HT-29 (cell line): ENCODE measurements around the gene FRMD4B. TPM values are rescaled to one million over a fixed set of nuclear protein-coding genes. Genes with fewer than 3 reads are reported as not detected.
"Not testable (repeated sequence)": the region's sequence is repeated elsewhere in the genome, so short reads cannot be mapped to it uniquely, and the experiment has no call there.

ENCODE experiments used
- DNase-seq: peaks from one replicate; pipeline ENCODE4 v3.0.0-alpha.2; 2015; ENCODE audit warnings: low spot score
- total RNA-seq: library from RNA; depleted of rRNA; stranded (reverse); fragments of >200 nt; shearing (Covaris generic); gene quantifications from 2 replicates; pipeline ENCODE4 v1.2.3, GENCODE V29; 2014

FRMD4B gene
- total RNA-seq, 1 experiment from 2014 or later = 19.6 TPM

- DNase-seq = no peak
Observed at GRCh38 chr3:69244039-69244438, 141.8 kb downstream of the FRMD4B start.

- no peak for DNase-seq
Observed at GRCh38 chr3:69241769-69242168, 144.1 kb downstream of the FRMD4B start.

GRCh38 chr3:69240651-69241568 lies 145.0 kb downstream of the FRMD4B start:
- no peak for DNase-seq

GRCh38 chr3:69239063-69239462 lies 146.8 kb downstream of the FRMD4B start:
- DNase-seq = no peak

- peak; percentile 71 for DNase-seq
Observed at GRCh38 chr3:69236812-69237707, 148.8 kb downstream of the FRMD4B start.

- DNase-seq = no peak
Observed at GRCh38 chr3:69235882-69236281, 150.0 kb downstream of the FRMD4B start.

GRCh38 chr3:69235227-69235626 lies 150.7 kb downstream of the FRMD4B start:
- DNase-seq = not testable (repeated sequence)

- no peak for DNase-seq
Observed at GRCh38 chr3:69232482-69232881, 153.4 kb downstream of the FRMD4B start.

- DNase-seq = peak; percentile 86
Observed at GRCh38 chr3:69231929-69232440, 153.9 kb downstream of the FRMD4B start.

GRCh38 chr3:69226071-69226470 lies 159.8 kb downstream of the FRMD4B start:
- DNase-seq = peak; percentile 67

GRCh38 chr3:69219101-69219708 lies 166.7 kb downstream of the FRMD4B start:
- DNase-seq = no peak

GRCh38 chr3:69218079-69218478 lies 167.8 kb downstream of the FRMD4B start:
- no peak for DNase-seq

- no peak for DNase-seq
Observed at GRCh38 chr3:69216981-69217380, 168.9 kb downstream of the FRMD4B start.

- DNase-seq = no peak
Observed at GRCh38 chr3:69214241-69214640, 171.6 kb downstream of the FRMD4B start.

- DNase-seq = peak; percentile 72
Observed at GRCh38 chr3:69212411-69213160, 173.3 kb downstream of the FRMD4B start.

GRCh38 chr3:69210068-69210730 lies 175.7 kb downstream of the FRMD4B start:
- no peak for DNase-seq

- no peak for DNase-seq
Observed at GRCh38 chr3:69209413-69209812, 176.5 kb downstream of the FRMD4B start.

GRCh38 chr3:69207031-69207430 lies 178.9 kb downstream of the FRMD4B start:
- DNase-seq = no peak

- DNase-seq = no peak
Observed at GRCh38 chr3:69205385-69205784, 180.5 kb downstream of the FRMD4B start.

- peak; percentile 46 for DNase-seq
Observed at GRCh38 chr3:69204315-69204957, 181.5 kb downstream of the FRMD4B start.
